ENCODE data around the gene LRMDA. TPM values are rescaled to one million over a fixed set of nuclear protein-coding genes. Genes with fewer than 3 reads are reported as not detected.

Gene LRMDA
- total and polyA plus RNA-seq, 7 donors, result 2.8 to 22.2 (median 9.0) TPM

DNA sequence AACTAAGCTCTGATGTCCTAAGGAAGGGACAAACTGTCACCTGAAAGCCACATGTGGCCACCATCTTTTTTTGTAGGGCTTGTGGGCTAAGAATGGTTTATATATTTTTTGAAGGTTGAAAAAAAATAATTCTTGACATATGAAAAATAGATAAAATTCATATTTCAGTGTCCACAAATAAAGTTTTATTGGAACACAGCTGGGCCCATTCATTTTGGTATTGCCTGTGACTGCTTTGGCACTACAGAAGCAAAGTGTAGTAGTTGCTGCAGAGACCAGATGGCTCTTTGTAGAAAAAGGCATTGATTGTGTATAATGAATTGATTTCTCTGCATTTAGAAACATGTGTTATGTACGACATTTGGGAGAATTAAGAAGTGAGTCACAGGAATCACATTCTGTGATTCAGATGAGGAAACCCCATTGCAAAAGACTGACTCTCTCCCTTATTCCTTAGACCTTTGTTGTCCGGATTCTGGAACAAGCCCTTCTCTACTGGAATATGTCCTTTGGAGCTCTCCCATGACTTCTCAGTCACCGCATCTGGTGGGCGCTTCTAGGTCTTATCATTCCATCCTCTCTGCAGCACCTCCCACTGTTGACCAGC, 438.7 kb downstream of the LRMDA start:
- WGBS, 2 donors, result 96 to 97% methylated on average over 4 of the region's 4 CpGs
- Histone ChIP-seq H3K4me1 (no peaks in the 10 kb centered on the region), H3K4me3 (no peak overlapping the region), H3K36me3 (no peaks in the 10 kb centered on the region), H3K27me3 (no peaks in the 10 kb centered on the region), H3K9me3 (no peaks in the 10 kb centered on the region), H3K27ac (no peak overlapping the region)
- intact Hi-C loops (cut with DNase I), result no loop called here
- TF ChIP-seq EP300 (IDR thresholded peaks at IDR 0.05) (no peak), POLR2AphosphoS5 (IDR thresholded peaks at IDR 0.05) (no peak), POLR2A (IDR thresholded peaks at IDR 0.05) (no peak)
- TF ChIP-seq, protein P1, sequence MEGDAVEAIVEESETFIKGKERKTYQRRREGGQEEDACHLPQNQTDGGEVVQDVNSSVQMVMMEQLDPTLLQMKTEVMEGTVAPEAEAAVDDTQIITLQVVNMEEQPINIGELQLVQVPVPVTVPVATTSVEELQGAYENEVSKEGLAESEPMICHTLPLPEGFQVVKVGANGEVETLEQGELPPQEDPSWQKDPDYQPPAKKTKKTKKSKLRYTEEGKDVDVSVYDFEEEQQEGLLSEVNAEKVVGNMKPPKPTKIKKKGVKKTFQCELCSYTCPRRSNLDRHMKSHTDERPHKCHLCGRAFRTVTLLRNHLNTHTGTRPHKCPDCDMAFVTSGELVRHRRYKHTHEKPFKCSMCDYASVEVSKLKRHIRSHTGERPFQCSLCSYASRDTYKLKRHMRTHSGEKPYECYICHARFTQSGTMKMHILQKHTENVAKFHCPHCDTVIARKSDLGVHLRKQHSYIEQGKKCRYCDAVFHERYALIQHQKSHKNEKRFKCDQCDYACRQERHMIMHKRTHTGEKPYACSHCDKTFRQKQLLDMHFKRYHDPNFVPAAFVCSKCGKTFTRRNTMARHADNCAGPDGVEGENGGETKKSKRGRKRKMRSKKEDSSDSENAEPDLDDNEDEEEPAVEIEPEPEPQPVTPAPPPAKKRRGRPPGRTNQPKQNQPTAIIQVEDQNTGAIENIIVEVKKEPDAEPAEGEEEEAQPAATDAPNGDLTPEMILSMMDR (IDR thresholded peaks at IDR 0.05), result no peak
- no peak for DNase-seq

DNA sequence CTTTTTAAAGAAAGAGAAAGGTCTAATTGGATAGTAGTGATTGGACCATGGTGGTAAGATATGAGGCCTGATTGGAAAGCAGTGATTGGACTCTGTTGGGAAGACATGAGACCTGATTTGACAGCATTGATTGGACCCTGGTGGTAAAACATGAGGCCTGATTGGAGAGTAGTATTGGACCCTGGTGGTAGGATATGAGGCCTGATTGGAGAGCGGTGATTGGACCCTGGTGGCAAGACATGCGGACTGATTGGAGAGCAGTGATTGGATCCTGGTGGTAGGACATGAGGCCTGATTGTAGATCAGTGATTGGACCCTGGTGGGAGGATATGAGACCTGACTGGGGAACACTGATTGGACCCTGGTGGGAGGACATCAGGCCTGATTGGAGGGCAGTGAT, 444.3 kb downstream of the LRMDA start:
- no peak overlapping the region for H3K4me3 ChIP-seq
- WGBS, 2 donors, result 97 to 98% methylated on average over 2 of the region's 2 CpGs
- no peaks in the 10 kb centered on the region for H3K27me3 ChIP-seq
- no peaks in the 10 kb centered on the region for H3K9me3 ChIP-seq
- no peak overlapping the region for H3K27ac ChIP-seq
- no peak for TF ChIP-seq POLR2AphosphoS5 (IDR thresholded peaks at IDR 0.05)
- TF ChIP-seq EP300 (IDR thresholded peaks at IDR 0.05), result no peak
- H3K4me1 ChIP-seq, result no peaks in the 10 kb centered on the region
- no peaks in the 10 kb centered on the region for H3K36me3 ChIP-seq
- no peak for DNase-seq
- intact Hi-C loops (cut with DNase I), result no loop called here

DNA sequence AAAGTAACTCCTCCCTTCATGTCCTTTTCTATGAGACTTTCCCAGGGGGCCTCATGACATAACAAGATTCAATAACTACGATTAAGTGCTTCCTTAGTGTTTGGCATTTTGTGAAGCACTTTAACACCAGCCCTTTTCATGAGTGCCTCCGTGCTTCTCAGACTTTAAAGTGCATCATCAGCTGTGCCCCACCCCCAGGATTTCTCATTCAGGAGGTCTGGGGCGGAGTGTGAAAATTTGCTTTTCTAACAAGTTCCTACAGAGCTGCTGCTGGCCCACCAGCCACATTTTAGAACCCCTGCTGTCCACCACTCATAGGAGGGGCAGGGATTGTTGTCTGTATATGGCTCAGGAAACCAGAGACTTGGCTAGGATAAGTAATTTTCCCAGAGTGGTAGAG, 445.3 kb downstream of the LRMDA start:
- H3K4me3 ChIP-seq, result no peak overlapping the region
- WGBS, 2 donors, result 85 to 89% methylated on average over 3 of the region's 3 CpGs
- no peak for DNase-seq
- no peak for TF ChIP-seq POLR2AphosphoS5 (IDR thresholded peaks at IDR 0.05)
- no peak for TF ChIP-seq POLR2A (IDR thresholded peaks at IDR 0.05)
- no peak for TF ChIP-seq EP300 (IDR thresholded peaks at IDR 0.05)
- TF ChIP-seq, protein P1 (IDR thresholded peaks at IDR 0.05), result no peak
- intact Hi-C loops (cut with DNase I), result no loop called here
- H3K36me3 ChIP-seq, result no peaks in the 10 kb centered on the region
- no peaks in the 10 kb centered on the region for H3K4me1 ChIP-seq
- H3K27ac ChIP-seq, result no peak overlapping the region
- no peaks in the 10 kb centered on the region for H3K27me3 ChIP-seq
- H3K9me3 ChIP-seq, result no peaks in the 10 kb centered on the region

DNA sequence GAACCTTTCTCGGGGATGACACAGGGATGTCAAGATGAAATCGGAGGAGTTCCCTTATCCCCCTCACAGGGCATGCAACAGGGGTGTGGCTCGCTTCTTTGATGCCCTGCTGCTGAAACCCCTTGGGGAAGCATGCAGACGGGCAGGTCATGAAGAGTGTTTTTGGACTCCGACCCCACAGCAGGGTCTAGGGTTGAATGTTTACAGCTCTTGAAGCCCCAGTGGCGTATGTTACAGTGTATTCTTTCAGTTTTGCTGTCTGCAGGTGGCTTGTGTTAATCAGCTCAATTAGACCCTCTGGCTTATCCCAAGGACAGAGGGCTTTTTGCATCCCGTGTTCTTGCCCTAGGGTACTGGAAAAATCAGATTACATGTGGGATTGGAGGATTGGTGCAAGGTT, 446.5 kb downstream of the LRMDA start:
- Histone ChIP-seq H3K9me3 (no peaks in the 10 kb centered on the region), H3K4me1 (no peaks in the 10 kb centered on the region), H3K36me3 (no peaks in the 10 kb centered on the region), H3K27me3 (no peaks in the 10 kb centered on the region), H3K4me3 (no peak overlapping the region), H3K27ac (no peak overlapping the region)
- intact Hi-C loops (cut with DNase I), result no loop called here
- DNase-seq, result no peak
- 78 to 87% methylated on average over 7 of the region's 7 CpGs for WGBS, 2 donors
- TF ChIP-seq POLR2A (IDR thresholded peaks at IDR 0.05), result no peak
- TF ChIP-seq, protein P1 (IDR thresholded peaks at IDR 0.05), result no peak
- TF ChIP-seq EP300 (IDR thresholded peaks at IDR 0.05), result no peak
- no peak for TF ChIP-seq POLR2AphosphoS5 (IDR thresholded peaks at IDR 0.05)

DNA sequence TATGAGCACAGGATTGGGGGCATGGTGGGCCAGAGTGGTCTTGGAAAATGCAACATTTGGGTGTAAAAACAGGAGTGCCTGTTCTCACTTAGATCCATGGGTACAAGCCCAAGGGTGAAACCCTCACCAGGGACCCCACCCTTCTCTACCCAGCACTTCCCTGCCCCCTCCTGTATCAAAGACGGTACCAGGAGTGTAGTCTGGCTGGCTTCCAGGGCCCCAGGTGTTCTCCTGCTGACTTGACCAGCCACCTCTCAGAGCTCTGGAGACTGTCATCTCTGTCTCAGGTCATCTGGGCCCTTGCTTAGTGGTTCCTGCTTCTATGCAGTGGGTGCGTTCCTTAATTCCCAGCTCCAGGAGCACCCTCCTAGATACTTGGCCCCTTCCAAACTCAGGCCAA, 447.2 kb downstream of the LRMDA start:
- no peak for DNase-seq
- WGBS, 2 donors, result 69 to 75% methylated on average over 2 of the region's 2 CpGs
- Histone ChIP-seq H3K4me3 (no peak overlapping the region), H3K4me1 (no peaks in the 10 kb centered on the region), H3K27me3 (no peaks in the 10 kb centered on the region), H3K9me3 (no peaks in the 10 kb centered on the region), H3K36me3 (no peaks in the 10 kb centered on the region), H3K27ac (no peak overlapping the region)
- intact Hi-C loops (cut with DNase I), result no loop called here
- TF ChIP-seq POLR2A (IDR thresholded peaks at IDR 0.05), result no peak

Measured in sigmoid colon (tissue), 7 donors.